AG04450 (cell line): ENCODE results near the gene PIK3CB. TPM values are rescaled to one million over a fixed set of nuclear protein-coding genes. Genes with fewer than 3 reads are reported as not detected.

Experiments used
- CTCF ChIA-PET: fragments of 300-600, 350-600 bp; formaldehyde crosslinking; extraction: SDS; loops from one replicate; lab custom pipeline; 2022; ENCODE audit warnings: antibody characterized with exemption, inconsistent platforms; lab: Charles Lee
- POLR2A ChIA-PET: fragments of 350-600 bp; formaldehyde crosslinking; extraction: SDS; loops from one replicate; lab custom pipeline; 2021; ENCODE audit warnings: antibody characterized with exemption, inconsistent platforms; lab: Yijun Ruan, JAX
- DNase-seq: peaks from one replicate; pipeline ENCODE4 v3.0.0-alpha.2; 2011; ENCODE audit warnings: low read depth, low spot score
- H3K27ac ChIP-seq: one replicate; pipeline ENCODE4 v1.5.1; 2012; ENCODE audit warnings: low read depth, low read length, control low read depth
- H3K27me3 ChIP-seq: one replicate; pipeline ENCODE4 v1.6.0; 2012; ENCODE audit warnings: low read length; ENCODE audit not compliant: control insufficient read depth, insufficient read depth
- H3K4me3 ChIP-seq: 2 replicates; pipeline ENCODE4 v1.5.1; 2011; ENCODE audit warnings: mild to moderate bottlenecking, low read depth, low read length, control low read depth
- H3K9me3 ChIP-seq: 2 replicates; pipeline ENCODE4 v1.5.1; 2012; ENCODE audit warnings: low read length; ENCODE audit not compliant: control insufficient read depth, insufficient read depth
- polyA plus RNA-seq: library from polyadenylated mRNA; depleted of rRNA; stranded (reverse); fragments of >200 nt; gene quantifications from 2 replicates; pipeline ENCODE4 v1.2.3, GENCODE V29; 2011
- TF ChIP-seq, protein P1 (sequence below): IDR thresholded peaks from 2 replicates; pipeline ENCODE4 v1.5.1; 2011; ENCODE audit warnings: low read depth, low read length, control low read depth, inconsistent platforms

The PIK3CB gene
- polyA plus RNA-seq, 1 experiment = 13.8 TPM

GRCh38 chr3:138768125-138768524 lies 66.6 kb downstream of the PIK3CB start:
- TF ChIP-seq, protein P1, sequence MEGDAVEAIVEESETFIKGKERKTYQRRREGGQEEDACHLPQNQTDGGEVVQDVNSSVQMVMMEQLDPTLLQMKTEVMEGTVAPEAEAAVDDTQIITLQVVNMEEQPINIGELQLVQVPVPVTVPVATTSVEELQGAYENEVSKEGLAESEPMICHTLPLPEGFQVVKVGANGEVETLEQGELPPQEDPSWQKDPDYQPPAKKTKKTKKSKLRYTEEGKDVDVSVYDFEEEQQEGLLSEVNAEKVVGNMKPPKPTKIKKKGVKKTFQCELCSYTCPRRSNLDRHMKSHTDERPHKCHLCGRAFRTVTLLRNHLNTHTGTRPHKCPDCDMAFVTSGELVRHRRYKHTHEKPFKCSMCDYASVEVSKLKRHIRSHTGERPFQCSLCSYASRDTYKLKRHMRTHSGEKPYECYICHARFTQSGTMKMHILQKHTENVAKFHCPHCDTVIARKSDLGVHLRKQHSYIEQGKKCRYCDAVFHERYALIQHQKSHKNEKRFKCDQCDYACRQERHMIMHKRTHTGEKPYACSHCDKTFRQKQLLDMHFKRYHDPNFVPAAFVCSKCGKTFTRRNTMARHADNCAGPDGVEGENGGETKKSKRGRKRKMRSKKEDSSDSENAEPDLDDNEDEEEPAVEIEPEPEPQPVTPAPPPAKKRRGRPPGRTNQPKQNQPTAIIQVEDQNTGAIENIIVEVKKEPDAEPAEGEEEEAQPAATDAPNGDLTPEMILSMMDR = no peak
- Histone ChIP-seq H3K27me3 (no peaks in the 10 kb centered on the region), H3K4me3 (no peak overlapping the region), H3K9me3 (peaks cover 17% of the 10 kb centered on the region), H3K27ac (no peak overlapping the region)
- ChIA-PET POLR2A (no interaction called here), CTCF (interaction anchor here (0.6 to 2.1 kb wide), 4 partner anchors 148 to 591 kb away, joined by 5 to 11 read pairs (median 6); no protein-coding TSS in a partner anchor)
- no peak for DNase-seq

DNA sequence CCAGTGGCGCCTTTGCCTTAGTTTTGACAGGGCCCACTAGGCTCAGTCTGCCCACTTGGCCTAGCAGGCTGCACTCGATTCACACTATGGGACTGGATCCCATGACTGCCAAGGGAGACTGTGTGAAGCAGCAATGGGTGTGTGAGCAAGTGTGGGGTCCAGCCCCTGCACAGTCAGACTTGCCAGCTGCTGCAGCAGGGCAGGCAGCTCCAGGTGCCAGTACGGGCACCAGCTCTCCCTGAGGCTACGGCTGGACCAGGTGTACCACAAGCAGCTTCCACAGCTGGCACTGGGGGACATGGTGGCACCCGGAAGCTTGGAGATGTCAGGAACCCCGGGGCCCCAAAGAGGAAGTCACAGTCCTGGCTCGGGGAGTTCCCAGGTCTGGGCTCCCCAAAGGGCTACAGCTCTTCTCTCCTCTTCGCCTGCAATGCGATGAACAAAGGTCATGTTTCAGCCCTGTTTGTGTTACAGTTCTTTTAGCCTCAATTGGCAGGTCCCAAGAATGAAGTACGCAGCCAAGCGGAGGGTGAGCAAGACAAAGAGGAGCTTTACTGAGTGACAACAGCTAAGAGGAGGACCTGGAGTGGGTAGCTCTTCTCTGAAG lies 67.1 kb downstream of the PIK3CB start:
- Histone ChIP-seq H3K27me3 (no peaks in the 10 kb centered on the region), H3K4me3 (no peak overlapping the region), H3K9me3 (peaks cover 17% of the 10 kb centered on the region), H3K27ac (no peak overlapping the region)
- no peak for DNase-seq
- POLR2A ChIA-PET = no interaction called here
- CTCF ChIA-PET = interaction anchor here (0.6 to 2.1 kb wide), 4 partner anchors 148 to 590 kb away, joined by 5 to 11 read pairs (median 6); no protein-coding TSS in a partner anchor
- TF ChIP-seq, protein P1 = no peak

DNA sequence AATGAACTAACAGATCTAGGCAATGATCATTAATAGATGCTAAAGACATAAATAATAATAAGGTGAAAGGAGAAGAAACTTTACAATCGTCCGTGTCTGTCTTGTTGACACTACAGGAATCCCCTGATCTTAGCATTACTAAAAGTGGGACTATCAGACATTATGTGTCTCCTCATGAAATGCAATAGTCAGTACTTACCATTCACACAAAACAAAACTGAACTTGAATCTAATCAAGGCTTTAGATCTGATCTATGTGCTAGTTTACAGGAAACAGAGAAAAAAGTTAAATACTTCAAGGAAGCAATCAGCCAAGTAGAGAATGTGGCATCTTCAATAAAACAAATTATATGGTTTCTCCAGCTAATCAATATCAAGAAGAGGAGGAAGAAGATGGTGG lies 73.7 kb downstream of the PIK3CB start:
- Histone ChIP-seq H3K27me3 (no peaks in the 10 kb centered on the region), H3K9me3 (no peaks in the 10 kb centered on the region), H3K27ac (no peak overlapping the region), H3K4me3 (no peak overlapping the region)
- TF ChIP-seq, protein P1 = no peak
- no peak for DNase-seq
- CTCF ChIA-PET = no interaction called here
- POLR2A ChIA-PET = no interaction called here

DNA sequence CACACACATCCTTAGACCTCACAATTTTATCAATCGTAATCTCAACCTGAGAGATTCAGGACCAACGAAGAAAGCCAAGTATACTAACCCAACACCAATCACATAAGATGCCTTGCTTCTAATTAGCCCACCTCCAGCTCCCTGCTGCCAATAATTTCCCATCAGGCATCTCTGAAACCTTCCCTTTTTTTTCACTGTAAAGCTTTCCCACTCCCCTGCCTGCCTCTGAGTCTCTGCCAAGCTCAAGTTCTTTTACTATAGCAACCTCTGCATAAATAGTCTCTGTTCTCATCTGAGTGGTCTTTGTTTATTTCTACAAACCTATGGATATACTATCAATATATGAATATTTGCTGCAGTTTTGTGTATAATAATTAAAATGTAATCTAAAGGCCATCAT lies 86.5 kb downstream of the PIK3CB start:
- Histone ChIP-seq H3K27ac (no peak overlapping the region), H3K4me3 (no peak overlapping the region), H3K9me3 (no peaks in the 10 kb centered on the region), H3K27me3 (no peaks in the 10 kb centered on the region)
- ChIA-PET POLR2A (no interaction called here), CTCF (no interaction called here)
- TF ChIP-seq, protein P1 = no peak
- no peak for DNase-seq

- H3K4me3 ChIP-seq = no peak overlapping the region
- ChIA-PET CTCF (no interaction called here), POLR2A (no interaction called here)
- TF ChIP-seq, protein P1 = no peak
- H3K27ac ChIP-seq = no peak overlapping the region
- H3K9me3 ChIP-seq = no peaks in the 10 kb centered on the region
- no peaks in the 10 kb centered on the region for H3K27me3 ChIP-seq
- no peak for DNase-seq
Observed at GRCh38 chr3:138747225-138747624, 87.5 kb downstream of the PIK3CB start.
